ENCODE data around the gene PRAMEF5.
"Not testable (repeated sequence)": the region's sequence is repeated elsewhere in the genome, so short reads cannot be mapped to it uniquely, and the experiment has no call there.

Gene PRAMEF5

DNA sequence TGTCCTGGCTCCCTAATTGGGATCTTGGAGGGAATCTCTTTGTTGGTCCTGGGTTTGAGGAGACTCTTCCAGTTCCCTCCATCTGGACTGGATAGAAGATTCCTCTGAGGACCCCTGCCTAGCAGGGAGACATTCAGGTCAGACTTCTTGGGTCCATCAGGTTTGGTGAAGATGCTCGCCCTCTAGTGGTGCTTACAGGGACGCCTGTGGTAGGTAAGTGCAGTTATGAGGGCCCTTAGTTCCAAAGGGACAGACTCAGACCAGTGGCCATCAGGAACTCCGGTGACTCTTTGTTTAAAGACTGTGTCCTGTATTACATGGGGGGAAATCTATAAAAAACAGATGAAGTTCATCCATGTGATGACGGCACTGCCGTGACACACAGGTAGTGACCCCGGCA is 23.0 kb downstream of the PRAMEF5 start:
- not testable (repeated sequence) for DNase-seq (ENCODE audit: low spot score)

GRCh38 chr1:13279617-13280016 is 25.6 kb downstream of the PRAMEF5 start:
- DNase-seq (ENCODE audit: low spot score) = not testable (repeated sequence)

GRCh38 chr1:13285037-13285436 is 31.0 kb downstream of the PRAMEF5 start, which contains the start of gene PRAMEF8:
PRAMEF8 (minus strand) TSS chr1:13285137; CDS start chr1:13284091, 1,046 bp downstream.
- not testable (repeated sequence) for DNase-seq (ENCODE audit: low spot score)

DNA sequence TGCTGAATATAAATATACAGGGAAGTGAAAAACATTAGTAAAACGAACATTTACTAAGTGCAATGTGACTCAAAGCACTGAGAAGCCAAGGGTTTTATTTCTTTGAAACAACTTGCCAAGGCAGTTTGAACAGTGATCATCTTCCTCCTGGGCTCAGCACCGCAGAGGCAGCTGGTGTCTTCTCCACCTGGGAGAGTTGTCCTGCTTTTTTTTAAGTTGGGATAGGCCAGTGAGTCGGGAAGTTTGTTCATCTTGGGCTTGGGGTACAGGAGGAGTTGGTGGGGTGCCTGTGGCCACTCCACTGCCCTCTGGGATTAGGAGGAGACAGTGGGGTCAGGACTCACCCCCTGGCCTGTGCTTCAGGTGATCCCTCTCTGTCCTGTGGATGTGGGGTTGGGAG is 35.0 kb downstream of the PRAMEF5 start:
- not testable (repeated sequence) for DNase-seq (ENCODE audit: low spot score)

DNA sequence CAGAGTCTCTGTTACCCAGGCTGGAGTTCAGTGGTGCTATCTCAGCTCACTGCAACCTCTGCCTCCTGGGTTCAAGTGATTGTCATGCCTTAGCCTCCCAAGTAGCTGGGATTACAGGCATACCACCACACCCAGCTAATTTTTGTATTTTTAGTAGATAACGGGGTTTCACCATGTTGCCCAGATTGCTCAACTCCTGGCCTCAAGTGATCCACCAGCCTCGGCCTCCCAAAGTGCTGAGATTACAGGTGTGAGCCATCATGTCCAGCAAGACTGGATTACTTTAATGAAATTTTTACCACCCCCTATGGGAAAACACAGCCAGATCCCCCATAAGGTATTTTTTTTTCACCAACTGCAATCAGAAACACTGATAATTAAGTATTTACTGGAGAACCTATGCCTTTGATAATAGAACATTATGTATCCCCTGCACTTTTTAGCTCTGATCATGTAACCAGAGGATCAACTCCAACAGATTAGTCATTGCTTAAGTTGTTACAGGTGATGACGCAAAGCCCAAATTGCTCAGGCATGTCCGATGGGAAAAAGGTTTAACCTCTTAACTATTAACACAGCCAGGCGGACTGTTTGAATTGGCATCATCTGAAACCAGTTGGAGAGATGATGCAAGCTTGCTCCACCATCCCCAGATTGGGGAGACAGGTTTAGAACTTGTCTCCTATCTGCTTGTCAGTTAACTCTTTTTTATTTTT is 43.4 kb downstream of the PRAMEF5 start:
- not testable (repeated sequence) for DNase-seq (ENCODE audit: low spot score)

- not testable (repeated sequence) for DNase-seq (ENCODE audit: low spot score)
These were observed 44.7 kb downstream of the PRAMEF5 start for GRCh38 chr1:13298699-13299098.

DNA sequence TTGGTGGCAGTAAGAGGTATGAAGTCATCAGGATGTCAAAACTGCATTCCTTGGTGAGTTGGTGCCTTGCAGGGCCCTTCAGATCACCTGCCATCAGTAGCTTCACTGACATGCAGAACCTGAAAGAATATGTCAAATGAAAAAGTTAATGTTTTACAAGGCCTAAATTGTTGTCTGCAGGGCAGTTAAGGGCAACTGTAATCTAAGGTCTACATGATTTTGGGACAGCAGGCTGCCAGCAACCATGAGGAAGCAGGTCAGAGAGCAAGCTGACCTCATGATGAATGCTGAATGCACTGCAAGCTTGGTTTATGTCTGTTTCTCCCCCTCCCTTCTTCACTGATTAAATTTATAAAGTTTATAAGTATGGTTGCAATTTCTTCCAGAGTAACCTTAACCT is 48.2 kb downstream of the PRAMEF5 start:
- DNase-seq (ENCODE audit: low spot score) = not testable (repeated sequence)

- DNase-seq (ENCODE audit: low spot score) = not testable (repeated sequence)
These were observed 49.2 kb downstream of the PRAMEF5 start, which contains the start of gene PRAMEF33 for GRCh38 chr1:13303239-13303638. PRAMEF33 (plus strand) TSS chr1:13303539; CDS start chr1:13305955, 2,416 bp downstream.
